Activated B cell treated with CpG ODN at 0.5 μM for 24 hours (primary cell): ENCODE results near the gene NDUFV1. TPM values are rescaled to one million over a fixed set of nuclear protein-coding genes. Genes with fewer than 3 reads are reported as not detected.
"Not testable (repeated sequence)": the region's sequence is repeated elsewhere in the genome, so short reads cannot be mapped to it uniquely, and the experiment has no call there.

Experiments
- ATAC-seq: fragments of 200-7000 bp; cut with Tn5 transposase; one replicate; pipeline ENCODE4 v1.10.0; 2021; ENCODE audit warnings: low read depth, mild to moderate bottlenecking, moderate library complexity
- CTCF ChIA-PET: fragments of 350-600 bp; sonication (Branson Sonifier 250); formaldehyde crosslinking; loops from one replicate; lab custom pipeline; 2021; ENCODE audit warnings: antibody characterized with exemption; lab: Charles Lee
- POLR2A ChIA-PET: fragments of 350-600 bp; sonication (Branson Sonifier 250); formaldehyde crosslinking; loops from one replicate; lab custom pipeline; 2021; ENCODE audit warnings: antibody characterized with exemption; lab: Charles Lee
- DNase-seq: peaks from one replicate; pipeline ENCODE4 v3.0.0; 2022
- H3K27ac Mint-ChIP-seq: one replicate; pipeline ENCODE4 v1.8.0; 2020; ENCODE audit warnings: mixed read lengths
- H3K27me3 Mint-ChIP-seq: one replicate; pipeline ENCODE4 v1.8.0; 2021; ENCODE audit warnings: mixed read lengths
- H3K36me3 Mint-ChIP-seq: one replicate; pipeline ENCODE4 v1.8.0; 2021; ENCODE audit warnings: low read depth, mixed read lengths
- H3K4me1 Mint-ChIP-seq: one replicate; pipeline ENCODE4 v1.8.0; 2021; ENCODE audit warnings: mixed read lengths
- H3K4me3 Mint-ChIP-seq: one replicate; pipeline ENCODE4 v1.8.0; 2020; ENCODE audit warnings: mild to moderate bottlenecking, mixed read lengths
- H3K9me3 Mint-ChIP-seq: one replicate; pipeline ENCODE4 v1.8.0; 2020; ENCODE audit warnings: mixed read lengths
- intact Hi-C: fragments of 100-400 bp; cut with micrococcal nuclease; formaldehyde crosslinking; loops from one replicate; pipeline ENCODE4 v1.15.1; 2024
- total RNA-seq: library from RNA; stranded (reverse); gene quantifications from 2 replicates; pipeline ENCODE4 v1.2.3, GENCODE V29; 2022
- TF ChIP-seq, protein P1 (sequence below): fragments of 200-600 bp; IDR thresholded peaks from one replicate; pipeline ENCODE4 v1.8.0; 2022; ENCODE audit warnings: antibody characterized with exemption, mild to moderate bottlenecking

The NDUFV1 gene
- total RNA-seq, 1 donor from 2014 or later: 221 TPM

DNA sequence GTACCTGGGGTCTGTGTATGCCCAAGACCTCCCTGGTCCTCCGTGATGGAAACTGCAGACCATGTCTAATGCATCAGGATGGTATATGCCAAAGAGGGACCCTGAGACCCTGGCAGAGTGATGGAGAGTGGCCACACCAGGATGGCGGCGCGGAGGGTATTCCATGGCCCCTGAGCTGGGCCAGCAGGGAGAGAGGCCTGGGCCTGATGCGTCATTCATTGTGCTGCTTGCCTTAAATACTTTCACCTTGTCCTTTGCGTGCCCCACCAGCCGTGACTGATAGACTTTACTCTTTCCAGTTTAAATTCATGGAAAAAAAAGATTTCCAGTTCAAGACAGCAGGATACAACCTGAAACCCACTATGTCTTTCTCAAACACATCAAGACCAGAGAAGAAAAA, 5.6 kb upstream of the NDUFV1 start:
- DNase-seq (no peak), ATAC-seq (no peak)
- H3K9me3 Mint-ChIP-seq: no peaks in the 10 kb centered on the region
- no peak overlapping the region for H3K27ac Mint-ChIP-seq
- peaks cover 23% of the 10 kb centered on the region for H3K4me1 Mint-ChIP-seq
- ChIA-PET CTCF (no interaction called here), POLR2A (interaction anchor here (0.8 kb wide), 1 partner anchor 17 kb away, joined by 3 read pairs; no protein-coding TSS in a partner anchor)
- TF ChIP-seq, protein P1, sequence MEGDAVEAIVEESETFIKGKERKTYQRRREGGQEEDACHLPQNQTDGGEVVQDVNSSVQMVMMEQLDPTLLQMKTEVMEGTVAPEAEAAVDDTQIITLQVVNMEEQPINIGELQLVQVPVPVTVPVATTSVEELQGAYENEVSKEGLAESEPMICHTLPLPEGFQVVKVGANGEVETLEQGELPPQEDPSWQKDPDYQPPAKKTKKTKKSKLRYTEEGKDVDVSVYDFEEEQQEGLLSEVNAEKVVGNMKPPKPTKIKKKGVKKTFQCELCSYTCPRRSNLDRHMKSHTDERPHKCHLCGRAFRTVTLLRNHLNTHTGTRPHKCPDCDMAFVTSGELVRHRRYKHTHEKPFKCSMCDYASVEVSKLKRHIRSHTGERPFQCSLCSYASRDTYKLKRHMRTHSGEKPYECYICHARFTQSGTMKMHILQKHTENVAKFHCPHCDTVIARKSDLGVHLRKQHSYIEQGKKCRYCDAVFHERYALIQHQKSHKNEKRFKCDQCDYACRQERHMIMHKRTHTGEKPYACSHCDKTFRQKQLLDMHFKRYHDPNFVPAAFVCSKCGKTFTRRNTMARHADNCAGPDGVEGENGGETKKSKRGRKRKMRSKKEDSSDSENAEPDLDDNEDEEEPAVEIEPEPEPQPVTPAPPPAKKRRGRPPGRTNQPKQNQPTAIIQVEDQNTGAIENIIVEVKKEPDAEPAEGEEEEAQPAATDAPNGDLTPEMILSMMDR: no peak
- peaks cover 11% of the 10 kb centered on the region for H3K27me3 Mint-ChIP-seq
- intact Hi-C loops: no loop called here
- no peaks in the 10 kb centered on the region for H3K36me3 Mint-ChIP-seq
- no peak overlapping the region for H3K4me3 Mint-ChIP-seq

DNA sequence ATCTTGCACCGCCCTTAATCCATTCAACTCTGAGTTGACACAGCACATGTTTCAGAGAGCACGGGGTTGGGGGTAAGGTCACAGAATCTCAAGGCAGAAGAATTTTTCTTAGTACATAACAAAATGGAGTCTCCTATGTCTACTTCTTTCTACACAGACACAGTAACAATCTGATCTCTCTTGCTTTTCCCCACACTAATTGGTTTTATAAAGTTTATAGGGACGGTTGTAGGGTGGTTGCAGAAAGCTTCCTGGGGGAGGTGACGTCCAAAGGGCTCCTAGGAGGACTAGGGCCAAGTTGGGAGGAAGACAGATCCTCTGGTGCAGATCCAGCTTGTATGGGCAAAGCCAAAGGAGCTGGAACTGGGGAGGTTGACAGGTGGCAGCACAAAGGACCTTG, 2.6 kb upstream of the NDUFV1 start:
- H3K27ac Mint-ChIP-seq, H3K36me3 Mint-ChIP-seq, H3K9me3 Mint-ChIP-seq, DNase-seq, H3K4me3 Mint-ChIP-seq, ATAC-seq, POLR2A ChIA-PET, intact Hi-C loops: not testable (repeated sequence)
- H3K27me3 Mint-ChIP-seq: peaks cover 11% of the 10 kb centered on the region
- CTCF ChIA-PET: interaction anchor here (0.7 kb wide), 1 partner anchor 32 kb away, joined by 4 read pairs; no protein-coding TSS in a partner anchor
- H3K4me1 Mint-ChIP-seq: peaks cover 42% of the 10 kb centered on the region

DNA sequence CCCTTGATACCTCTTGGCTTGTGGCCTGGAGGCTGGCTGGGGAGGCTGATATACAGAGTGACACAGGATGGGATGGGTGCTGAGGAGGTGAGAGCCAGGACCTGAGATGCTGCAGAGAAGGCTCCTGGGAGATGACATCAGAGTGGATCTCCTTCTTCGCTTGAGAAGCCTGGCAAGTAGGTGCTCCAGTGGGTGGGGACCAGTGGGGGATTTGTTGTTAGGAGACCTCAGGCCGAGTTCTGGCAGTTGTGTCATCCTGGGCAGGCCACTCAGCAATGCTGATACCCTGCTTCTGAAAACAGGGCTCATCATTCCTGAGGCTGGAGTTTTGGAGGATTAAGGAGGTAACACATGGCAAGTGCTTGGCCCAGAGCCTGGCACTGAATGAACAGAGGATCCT, 1.9 kb upstream of the NDUFV1 start:
- peaks cover 11% of the 10 kb centered on the region for H3K27me3 Mint-ChIP-seq
- H3K27ac Mint-ChIP-seq: no peak overlapping the region
- intact Hi-C loops: loop anchor here (5.0 kb wide), 1 partner anchor 203 kb away; the partner anchor contains the start of genes PPP1CA and TBC1D10C
- POLR2A ChIA-PET: interaction anchor here (2.4 kb wide), 1 partner anchor 21 kb away, joined by 11 read pairs; the partner anchor contains the start of gene GSTP1
- no peak for ATAC-seq
- CTCF ChIA-PET: interaction anchor here (0.7 to 1.1 kb wide), 3 partner anchors 9 to 33 kb away, joined by 3 to 4 read pairs (median 4); no protein-coding TSS in a partner anchor
- TF ChIP-seq, protein P1: no peak
- DNase-seq: no peak
- H3K9me3 Mint-ChIP-seq: no peaks in the 10 kb centered on the region
- H3K4me3 Mint-ChIP-seq: no peak overlapping the region
- H3K4me1 Mint-ChIP-seq: peaks cover 39% of the 10 kb centered on the region
- peaks cover 16% of the 10 kb centered on the region for H3K36me3 Mint-ChIP-seq

- peak overlapping the region; percentile 66 for H3K4me3 Mint-ChIP-seq
- H3K27ac Mint-ChIP-seq: no peak overlapping the region
- no peak for DNase-seq
- H3K4me1 Mint-ChIP-seq: peaks cover 34% of the 10 kb centered on the region
- POLR2A ChIA-PET: interaction anchor here (0.7 to 2.4 kb wide), 3 partner anchors 10 to 1328 kb away, joined by 5 to 11 read pairs (median 6); partner anchors contain the start of gene GSTP1
- ATAC-seq: no peak
- CTCF ChIA-PET: interaction anchor here (1.0 to 1.1 kb wide), 2 partner anchors 9 to 33 kb away, joined by 3 to 4 read pairs; no protein-coding TSS in a partner anchor
- H3K36me3 Mint-ChIP-seq: peaks cover 21% of the 10 kb centered on the region
- intact Hi-C loops: loop anchor here (1.0 to 5.0 kb wide), 6 partner anchors 9 to 203 kb away; partner anchors contain the start of genes CDK2AP2, GSTP1, PPP1CA and TBC1D10C
- TF ChIP-seq, protein P1: no peak
- peaks cover 11% of the 10 kb centered on the region for H3K27me3 Mint-ChIP-seq
- no peaks in the 10 kb centered on the region for H3K9me3 Mint-ChIP-seq
Measured at GRCh38 chr11:67605231-67606011, 1.3 kb upstream of the NDUFV1 start.

GRCh38 chr11:67606093-67606491, 644 bp upstream of the NDUFV1 start:
- ChIA-PET CTCF (interaction anchor here (1.0 to 1.1 kb wide), 2 partner anchors 8 to 34 kb away, joined by 3 to 4 read pairs; no protein-coding TSS in a partner anchor), POLR2A (interaction anchor here (0.7 to 2.4 kb wide), 3 partner anchors 10 to 1329 kb away, joined by 5 to 11 read pairs (median 6); partner anchors contain the start of gene GSTP1)
- peaks cover 11% of the 10 kb centered on the region for H3K27me3 Mint-ChIP-seq
- peak overlapping the region; percentile 73 for H3K27ac Mint-ChIP-seq
- H3K36me3 Mint-ChIP-seq: peaks cover 27% of the 10 kb centered on the region
- ATAC-seq (no peak), DNase-seq (no peak)
- no peaks in the 10 kb centered on the region for H3K9me3 Mint-ChIP-seq
- intact Hi-C loops: loop anchor here (1.0 to 5.0 kb wide), 6 partner anchors 8 to 204 kb away; partner anchors contain the start of genes CDK2AP2, GSTP1, PPP1CA and TBC1D10C
- TF ChIP-seq, protein P1: no peak
- H3K4me1 Mint-ChIP-seq: peaks cover 27% of the 10 kb centered on the region
- peak overlapping the region; percentile 90 for H3K4me3 Mint-ChIP-seq
